ENCODE measurements around the gene RND1.
A peak's percentile ranks its signal among the peaks of the same experiment; 100 is the strongest.
"Not testable (repeated sequence)": the region's sequence is repeated elsewhere in the genome, so short reads cannot be mapped to it uniquely, and the experiment has no call there.

RND1 gene

GRCh38 chr12:48857278-48857994, 8.2 kb downstream of the RND1 start:
- DNase-seq (ENCODE audit: extremely low read depth, low read depth), result no peak
- no peak for TF ChIP-seq CTCF (IDR thresholded peaks at IDR 0.05; ENCODE audit: low read depth, low read length)

- no peak for DNase-seq (ENCODE audit: extremely low read depth, low read depth)
- no peak for TF ChIP-seq CTCF (IDR thresholded peaks at IDR 0.05; ENCODE audit: low read depth, low read length)
Observed at GRCh38 chr12:48856379-48856778, 9.3 kb downstream of the RND1 start.

- not testable (repeated sequence) for DNase-seq (ENCODE audit: extremely low read depth, low read depth)
Observed at GRCh38 chr12:48854932-48855331, 10.7 kb downstream of the RND1 start.

- no peak for TF ChIP-seq CTCF (IDR thresholded peaks at IDR 0.05; ENCODE audit: low read depth, low read length)
- no peak for DNase-seq (ENCODE audit: extremely low read depth, low read depth)
Observed at GRCh38 chr12:48854488-48854887, 11.2 kb downstream of the RND1 start.

GRCh38 chr12:48852734-48853688, 12.7 kb downstream of the RND1 start:
- DNase-seq (ENCODE audit: extremely low read depth, low read depth), result peak; percentile 75
- TF ChIP-seq CTCF (IDR thresholded peaks at IDR 0.05; ENCODE audit: low read depth, low read length), result peak; percentile 72

- no peak for TF ChIP-seq CTCF (IDR thresholded peaks at IDR 0.05; ENCODE audit: low read depth, low read length)
- DNase-seq (ENCODE audit: extremely low read depth, low read depth), result peak; percentile 91
Observed at GRCh38 chr12:48851883-48852733, 13.6 kb downstream of the RND1 start, which contains the start of gene DDX23. Gene DDX23 (minus strand): TSS chr12:48852163. CDS start chr12:48845782, 6,381 bp downstream.

GRCh38 chr12:48842021-48842420, 23.6 kb downstream of the RND1 start:
- DNase-seq (ENCODE audit: extremely low read depth, low read depth), result not testable (repeated sequence)

Data from AG09319 (cell line).